ENCODE measurements around the gene STIMATE.

DNA sequence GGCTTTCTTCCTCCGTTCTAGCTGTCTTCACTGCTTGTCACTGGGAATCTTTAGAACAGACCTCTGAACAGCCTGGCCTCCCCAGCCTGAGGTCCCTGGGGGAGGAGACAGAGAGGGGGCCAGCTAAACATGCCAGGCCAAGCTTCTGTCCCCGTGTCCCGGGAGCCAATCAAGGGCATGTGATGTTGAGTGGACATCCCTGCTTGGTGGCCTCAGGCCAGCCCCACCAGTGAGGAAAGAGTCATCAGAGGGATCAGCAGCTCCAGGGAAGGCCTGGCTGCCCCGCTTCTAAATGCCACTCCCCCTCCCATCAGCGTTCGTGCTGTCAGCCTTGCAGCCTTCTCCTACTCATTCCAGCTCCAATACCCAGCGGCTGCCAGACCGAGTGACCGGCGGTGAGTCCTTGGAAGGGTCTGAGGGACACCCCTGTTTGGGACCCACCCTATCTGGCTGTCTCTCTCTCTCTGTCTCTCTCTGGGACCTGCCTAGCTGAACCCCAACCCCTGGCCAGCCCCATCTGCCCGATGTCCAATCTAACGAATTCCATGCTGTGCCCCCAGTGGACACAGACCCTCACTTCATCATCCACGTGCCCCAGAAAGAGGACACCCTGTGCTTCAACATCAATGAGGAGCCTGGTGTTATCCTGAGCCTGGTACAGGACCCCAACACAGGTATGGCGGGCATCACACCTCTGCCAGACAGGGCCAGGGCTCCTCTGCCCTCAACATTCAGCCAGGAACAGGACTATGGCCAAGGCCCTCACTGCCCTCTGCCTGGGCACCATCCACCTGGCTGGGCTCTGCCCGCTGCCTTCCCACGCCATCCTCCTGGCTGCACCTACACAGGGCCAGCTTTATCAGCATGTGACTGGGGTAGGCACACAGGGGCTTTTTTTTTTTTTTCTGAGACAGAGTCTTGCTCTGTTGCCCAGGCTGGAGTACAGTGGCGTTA lies 109.4 kb downstream of the STIMATE start:
- TF ChIP-seq CTCF (IDR thresholded peaks at IDR 0.05; ENCODE audit: low read depth, low read length, missing input control) (no peak), TAF1 (conservative IDR thresholded peaks at IDR 0.05) (no peak), SP1 (IDR thresholded peaks at IDR 0.05) (no peak), NR2F2 (IDR thresholded peaks at IDR 0.05) (no peak), REST (IDR thresholded peaks at IDR 0.05) (no peak)
